ENCODE results near the gene DLGAP1. TPM values are rescaled to one million over a fixed set of nuclear protein-coding genes. Genes with fewer than 3 reads are reported as not detected.
A peak's percentile ranks its signal among the peaks of the same experiment; 100 is the strongest.

DLGAP1 gene
- total and polyA plus RNA-seq, 2 experiments from 2014 or later = 3.1 to 6.5 TPM

- Histone ChIP-seq H3K79me2 (no peaks in the 10 kb centered on the region), H4K20me1 (ENCODE audit: insufficient read depth, poor library complexity, severe bottlenecking) (no peaks in the 10 kb centered on the region), H3K4me1 (ENCODE audit: insufficient read depth) (peaks cover 4% of the 10 kb centered on the region), H3K9me3 (ENCODE audit: low read depth) (no peaks in the 10 kb centered on the region), H3K9me2 (replicated peaks; ENCODE audit: insufficient read depth) (no peaks in the 10 kb centered on the region), H3K27me3 (peaks cover 13% of the 10 kb centered on the region), H3K36me3 (replicated peaks; ENCODE audit: insufficient read depth, low read depth) (no peaks in the 10 kb centered on the region), H3K27ac (no peak overlapping the region), H3K4me3 (no peak overlapping the region), H3K4me2 (peak overlapping the region; percentile 96), H2AFZ (no peak overlapping the region)
- WGBS (ENCODE audit: low lambda C conversion rate, missing lambda C conversion rate) = 62% methylated on average over 5 of the region's 5 CpGs
- no peak for TF ChIP-seq CTCF (IDR thresholded peaks at IDR 0.05; ENCODE audit: poor library complexity)
- no peak for TF ChIP-seq EZH2phosphoT487 (IDR thresholded peaks at IDR 0.05; ENCODE audit: low read depth, severe bottlenecking, unreplicated experiment)
- TF ChIP-seq EZH2 (IDR thresholded peaks at IDR 0.05; ENCODE audit: borderline replicate concordance) = no peak
- DNase-seq (ENCODE audit: low spot score) = no peak
These were observed 955.1 kb downstream of the DLGAP1 start for GRCh38 chr18:3500016-3500415.

GRCh38 chr18:3499501-3499900 lies 955.6 kb downstream of the DLGAP1 start:
- Histone ChIP-seq H3K4me2 (peak overlapping the region; percentile 96), H3K4me3 (peak overlapping the region; percentile 16), H3K27ac (no peak overlapping the region), H3K36me3 (replicated peaks; ENCODE audit: insufficient read depth, low read depth) (no peaks in the 10 kb centered on the region), H2AFZ (peak overlapping the region; percentile 62), H4K20me1 (ENCODE audit: insufficient read depth, poor library complexity, severe bottlenecking) (no peaks in the 10 kb centered on the region), H3K79me2 (no peaks in the 10 kb centered on the region), H3K27me3 (peaks cover 13% of the 10 kb centered on the region), H3K4me1 (ENCODE audit: insufficient read depth) (peaks cover 4% of the 10 kb centered on the region), H3K9me3 (ENCODE audit: low read depth) (no peaks in the 10 kb centered on the region), H3K9me2 (replicated peaks; ENCODE audit: insufficient read depth) (no peaks in the 10 kb centered on the region)
- WGBS (ENCODE audit: low lambda C conversion rate, missing lambda C conversion rate) = 18% methylated on average over 10 of the region's 10 CpGs
- no peak for DNase-seq (ENCODE audit: low spot score)
- TF ChIP-seq EZH2phosphoT487 (IDR thresholded peaks at IDR 0.05; ENCODE audit: low read depth, severe bottlenecking, unreplicated experiment) (no peak), CTCF (IDR thresholded peaks at IDR 0.05; ENCODE audit: poor library complexity) (peak; percentile 6)

GRCh38 chr18:3498698-3499471 lies 956.2 kb downstream of the DLGAP1 start:
- peak overlapping the region; percentile 16 for H3K4me3 ChIP-seq
- peak overlapping the region; percentile 96 for H3K4me2 ChIP-seq
- no peak for TF ChIP-seq CTCF (IDR thresholded peaks at IDR 0.05; ENCODE audit: poor library complexity)
- H3K36me3 ChIP-seq (replicated peaks; ENCODE audit: insufficient read depth, low read depth) = no peaks in the 10 kb centered on the region
- no peaks in the 10 kb centered on the region for H3K79me2 ChIP-seq
- H3K27ac ChIP-seq = no peak overlapping the region
- 30% methylated on average over 22 of the region's 58 CpGs for WGBS (ENCODE audit: low lambda C conversion rate, missing lambda C conversion rate)
- no peaks in the 10 kb centered on the region for H3K9me3 ChIP-seq (ENCODE audit: low read depth)
- peak; percentile 52 for DNase-seq (ENCODE audit: low spot score)
- no peaks in the 10 kb centered on the region for H3K9me2 ChIP-seq (replicated peaks; ENCODE audit: insufficient read depth)
- peaks cover 13% of the 10 kb centered on the region for H3K27me3 ChIP-seq
- H3K4me1 ChIP-seq (ENCODE audit: insufficient read depth) = peaks cover 4% of the 10 kb centered on the region
- H4K20me1 ChIP-seq (ENCODE audit: insufficient read depth, poor library complexity, severe bottlenecking) = no peaks in the 10 kb centered on the region
- H2AFZ ChIP-seq = peak overlapping the region; percentile 62
